GM18870 (cell line): ENCODE results near the gene HLA-DRA.
A peak's percentile ranks its signal among the peaks of the same experiment; 100 is the strongest.

ENCODE experiments used
- ATAC-seq: cut with Tn5 transposase; IDR thresholded peaks from one replicate; pipeline ENCODE4 v1.9.1; 2021; ENCODE audit warnings: moderate library complexity; ENCODE audit not compliant: unreplicated experiment

Gene HLA-DRA

GRCh38 chr6:32439602-32440214 is at the start of gene HLA-DRA:
Gene HLA-DRA, plus strand, starts transcription at chr6:32439887. Its CDS starts 64 bp downstream, at chr6:32439951.
- ATAC-seq, result no peak

GRCh38 chr6:32391505-32391904 is 48.2 kb upstream of the HLA-DRA start:
- no peak for ATAC-seq

GRCh38 chr6:32393665-32394420 is 45.8 kb upstream of the HLA-DRA start:
- ATAC-seq, result no peak

GRCh38 chr6:32396028-32396427 is 43.7 kb upstream of the HLA-DRA start:
- no peak for ATAC-seq

- ATAC-seq, result peak; percentile 86
Observed at GRCh38 chr6:32397252-32397920, 42.3 kb upstream of the HLA-DRA start.

- ATAC-seq, result no peak
Observed at GRCh38 chr6:32401284-32401963, 38.3 kb upstream of the HLA-DRA start.

- ATAC-seq, result no peak
Observed at GRCh38 chr6:32402812-32403211, 36.9 kb upstream of the HLA-DRA start.

- no peak for ATAC-seq
Observed at GRCh38 chr6:32405656-32406055, 34.0 kb upstream of the HLA-DRA start.

- no peak for ATAC-seq
Observed at GRCh38 chr6:32406197-32406596, 33.5 kb upstream of the HLA-DRA start.

GRCh38 chr6:32406857-32407256 is 32.8 kb upstream of the HLA-DRA start, which contains the start of gene BTNL2:
Gene BTNL2, minus strand, starts transcription at chr6:32407181. Its CDS starts 58 bp downstream, at chr6:32407123.
- ATAC-seq, result no peak

- ATAC-seq, result no peak
Observed at GRCh38 chr6:32410906-32411305, 28.8 kb upstream of the HLA-DRA start.

GRCh38 chr6:32411566-32412327 is 27.9 kb upstream of the HLA-DRA start:
- no peak for ATAC-seq

GRCh38 chr6:32413427-32414047 is 26.1 kb upstream of the HLA-DRA start:
- no peak for ATAC-seq

GRCh38 chr6:32415521-32416019 is 24.1 kb upstream of the HLA-DRA start:
- ATAC-seq, result no peak

GRCh38 chr6:32416036-32416435 is 23.7 kb upstream of the HLA-DRA start:
- ATAC-seq, result no peak

GRCh38 chr6:32424589-32425300 is 14.9 kb upstream of the HLA-DRA start:
- ATAC-seq, result no peak

- ATAC-seq, result no peak
Observed at GRCh38 chr6:32426338-32426737, 13.3 kb upstream of the HLA-DRA start.

- no peak for ATAC-seq
Observed at GRCh38 chr6:32427218-32427617, 12.5 kb upstream of the HLA-DRA start.

- no peak for ATAC-seq
Observed at GRCh38 chr6:32427934-32428474, 11.7 kb upstream of the HLA-DRA start.
